GM12878 (cell line): ENCODE data around the gene IRGQ. TPM values are rescaled to one million over a fixed set of nuclear protein-coding genes. Genes with fewer than 3 reads are reported as not detected.

Source experiments
- ATAC-seq: fragments of 200-7000 bp; cut with Tn5 transposase; 3 replicates; pipeline ENCODE4 v1.9.1; 2020; ENCODE audit warnings: mild to moderate bottlenecking, moderate library complexity
- Bru-seq: library from RNA; stranded (reverse); fragments of 400-500 nt; gene quantifications from one replicate; lab custom pipeline; 2021; lab: Mats Ljungman, UMichigan
- BruChase-seq, 2 experiments: library from RNA; stranded (reverse); fragments of 400-500 nt; gene quantifications; one replicate each; lab custom pipeline; 2021; lab: Mats Ljungman, UMichigan
- BruUV-seq: library from RNA; stranded (reverse); fragments of 400-500 nt; replicated peaks from 2 replicates; lab custom pipeline; 2021; lab: Mats Ljungman, UMichigan
- CTCF ChIA-PET: fragments of 300-600 bp; sonication (Branson Sonifier 250); formaldehyde crosslinking; extraction: SDS; loops from one replicate; lab custom pipeline; 2021; ENCODE audit warnings: inconsistent platforms; lab: Yijun Ruan, JAX
- POLR2A ChIA-PET: fragments of 350-600 bp; formaldehyde crosslinking; extraction: SDS; loops from one replicate; lab custom pipeline; 2021; ENCODE audit warnings: inconsistent platforms; lab: Charles Lee
- RAD21 ChIA-PET: fragments of 300-600 bp; sonication (Branson Sonifier 250); formaldehyde crosslinking; loops from one replicate; lab custom pipeline; 2023; ENCODE audit warnings: antibody characterized with exemption; ENCODE audit not compliant: unreplicated experiment; lab: Charles Lee
- SMC1A ChIA-PET: fragments of 300-600 bp; sonication (Branson Sonifier 250); formaldehyde crosslinking; loops from one replicate; lab custom pipeline; 2023; ENCODE audit not compliant: unreplicated experiment, uncharacterized antibody; lab: Charles Lee
- DNase-seq: peaks from one replicate; pipeline ENCODE4 v3.0.0-alpha.2; 2011; ENCODE audit warnings: low read depth, low spot score
- FAIRE-seq: peaks from 3 replicates; lab custom pipeline; 2011; peaks lifted over from hg19 to GRCh38; lab: Jason Lieb, UNC
- H2AFZ ChIP-seq: 2 replicates; pipeline ENCODE4 v1.6.0; 2011; ENCODE audit warnings: low read depth, low read length, control low read depth; ENCODE audit not compliant: control insufficient read depth
- H3K27ac ChIP-seq: 2 replicates; pipeline ENCODE4 v1.5.1; 2011; ENCODE audit warnings: control low read depth; ENCODE audit not compliant: control insufficient read depth, insufficient read depth
- H3K27me3 ChIP-seq, 2 experiments: replicated peaks in 1 of 2; 2 replicates each; pipeline versions ENCODE4 v1.6.0 to v1.6.1; 2011; ENCODE audit warnings: low read length in 1 of 2; ENCODE audit not compliant: control insufficient read depth in 2 of 2, insufficient read depth in 2 of 2
- H3K36me3 ChIP-seq, 2 experiments: 2 replicates each; pipeline ENCODE4 v1.5.1; 2011; ENCODE audit warnings: low read length in 1 of 2; ENCODE audit not compliant: control insufficient read depth in 2 of 2, insufficient read depth in 2 of 2
- H3K4me1 ChIP-seq: 2 replicates; pipeline ENCODE4 v1.6.1; 2011; ENCODE audit warnings: mild to moderate bottlenecking, low read length, moderate library complexity, mixed read lengths; ENCODE audit not compliant: control insufficient read depth, insufficient read depth
- H3K4me2 ChIP-seq: 2 replicates; pipeline ENCODE4 v1.6.0; 2011; ENCODE audit warnings: control low read depth; ENCODE audit not compliant: control insufficient read depth, insufficient read depth
- H3K4me3 ChIP-seq: fragments of 200-600 bp; sonication (generic); 2 replicates; pipeline ENCODE4 v1.5.1; 2016
- H3K79me2 ChIP-seq: 2 replicates; pipeline ENCODE4 v1.6.0; 2011; ENCODE audit warnings: low read length; ENCODE audit not compliant: control insufficient read depth, insufficient read depth
- H3K9ac ChIP-seq: 2 replicates; pipeline ENCODE4 v1.8.0; 2011; ENCODE audit warnings: low read length, control low read depth, mixed read lengths; ENCODE audit not compliant: control insufficient read depth, insufficient read depth
- H3K9me3 ChIP-seq: replicated peaks from 3 replicates; pipeline ENCODE4 v1.5.1; 2011; ENCODE audit warnings: mild to moderate bottlenecking, low read length; ENCODE audit not compliant: control insufficient read depth, insufficient read depth
- H4K20me1 ChIP-seq: 2 replicates; pipeline ENCODE4 v1.6.0; 2011; ENCODE audit not compliant: control insufficient read depth, insufficient read depth
- ATF2 ChIP-seq: IDR thresholded peaks from 2 replicates; pipeline ENCODE4 v1.6.1; 2012; ENCODE audit warnings: low read length, inconsistent platforms
- CHD1 ChIP-seq: IDR thresholded peaks from 2 replicates; pipeline ENCODE4 v1.6.1; 2012; ENCODE audit warnings: low read depth, low read length, improper control_type of control experiment
- E2F4 ChIP-seq: IDR thresholded peaks from 2 replicates; pipeline ENCODE4 v1.6.1; 2012; ENCODE audit warnings: low read depth, low read length, improper control_type of control experiment
- E2F8 ChIP-seq: fragments of 450-650 bp; IDR thresholded peaks from 2 replicates; pipeline ENCODE4 v1.6.1; 2018; ENCODE audit warnings: mild to moderate bottlenecking, low read depth, moderate library complexity; ENCODE audit not compliant: partially characterized antibody
- MYB ChIP-seq: fragments of 150-350 bp; IDR thresholded peaks from 2 replicates; pipeline ENCODE4 v1.6.1; 2014; ENCODE audit warnings: mild to moderate bottlenecking, low read depth, low read length, borderline replicate concordance
- NR2C2 ChIP-seq: IDR thresholded peaks from 2 replicates; pipeline ENCODE4 v1.6.1; 2011; ENCODE audit warnings: borderline replicate concordance, low read depth; ENCODE audit not compliant: control insufficient read depth, insufficient read length
- RCOR1 ChIP-seq: conservative IDR thresholded peaks from 2 replicates; pipeline ENCODE4 v1.6.1; 2012; ENCODE audit warnings: low read depth, low read length, improper control_type of control experiment
- TAF1 ChIP-seq: IDR thresholded peaks from 2 replicates; pipeline ENCODE4 v1.6.1; 2011; ENCODE audit warnings: mild to moderate bottlenecking, low read depth, low read length, borderline replicate concordance
- ZSCAN29 ChIP-seq: fragments of 450-650 bp; IDR thresholded peaks from 2 replicates; pipeline ENCODE4 v1.6.1; 2017; ENCODE audit warnings: mild to moderate bottlenecking, moderate library complexity
- WGBS: methylation state at CpG from one replicate; pipeline ENCODE4 v1.1.6; 2016; ENCODE audit warnings: low lambda C conversion rate; ENCODE audit not compliant: insufficient replicate concordance, insufficient coverage; ENCODE audit errors: missing lambda C conversion rate; 5-methylcytosine and 5-hydroxymethylcytosine counted together
- in situ Hi-C: fragments of 300-500 bp; cut with MboI; formaldehyde crosslinking; loops from 9 replicates; pipeline ENCODE4 v1.14.3; 2018; ENCODE audit warnings: mixed read lengths
- intact Hi-C: fragments of 100-400 bp; cut with micrococcal nuclease; formaldehyde crosslinking; loops from one replicate; pipeline ENCODE4 v1.14.2; 2022; ENCODE audit not compliant: unreplicated experiment
- long read RNA-seq, 2 experiments: library from polyadenylated mRNA; unstranded; transcript quantifications; one replicate each; pipeline ENCODE4 v2.0.0, GENCODE V29; 2019 to 2020
- polyA minus RNA-seq, 3 experiments: library from RNA; depleted of rRNA, polyadenylated mRNA; stranded (reverse); fragments of >200 nt; gene quantifications; 2 replicates each; pipeline ENCODE4 v1.2.3, GENCODE V29; 2011
- polyA plus RNA-seq, 11 experiments: library from polyadenylated mRNA; depleted of rRNA in 4 of 11; unstranded in 6 of 11; stranded (reverse) in 5 of 11; fragments of >200 nt; fragmentation: Nextera tagmentation in 4 of 11; fragmentation: Illumina TruSeq in 1 of 11; extraction: Ambion mirVana in 4 of 11; extraction: Trizol in 1 of 11; gene quantifications; 1 replicate in 1 of 11; 2 replicates in 10 of 11; pipeline versions ENCODE4 v1.2.1 to v1.2.3, GENCODE V29; 2011 to 2016; ENCODE audit warnings: inconsistent platforms in 2 of 11, missing spikeins in 2 of 11, low read depth in 1 of 11
- total RNA-seq, 4 experiments: library from RNA; depleted of rRNA in 3 of 4; stranded (reverse); fragments of >200 nt in 3 of 4; fragmentation: Illumina TruSeq in 1 of 4; extraction: Trizol in 1 of 4; gene quantifications; 2 replicates each; pipeline versions ENCODE4 v1.2.1 to v1.2.3, GENCODE V29; 2013 to 2021

The IRGQ gene
- total RNA-seq (2013; cell fraction: nucleolus; rRNA removed): 18.7 and 23.2 TPM in 2 replicates
- total RNA-seq (2014; rRNA removed): 10.8 and 10.9 TPM in 2 replicates
- total RNA-seq (2014; rRNA removed; fragmentation: Illumina TruSeq; extraction: Trizol): 8.7 and 9.2 TPM in 2 replicates
- total RNA-seq (2021): 20.8 and 21.4 TPM in 2 replicates
- 5.4 TPM for polyA plus RNA-seq (2011; ENCODE audit: low read depth)
- 9.2 and 11.3 TPM in 2 replicates for polyA plus RNA-seq (2011; rRNA removed)
- 9.1 and 10.7 TPM in 2 replicates for polyA plus RNA-seq (2011; cell fraction: cytosol; rRNA removed)
- polyA plus RNA-seq (2011; cell fraction: nucleus; rRNA removed): 8.2 and 11.4 TPM in 2 replicates
- polyA plus RNA-seq (2012): 4.3 and 5.1 TPM in 2 replicates
- polyA plus RNA-seq (2014; fragmentation: Illumina TruSeq; extraction: Trizol): 6.0 and 8.6 TPM in 2 replicates
- 10 to 100 TPM in 1 of 2 experiments, 1 to 10 TPM in 1; 3.3 to 10.7 TPM for polyA plus RNA-seq (2014; fragmentation: Nextera tagmentation; extraction: Ambion mirVana)
- polyA plus RNA-seq (2014; rRNA removed): 7.9 and 9.3 TPM in 2 replicates
- polyA plus RNA-seq (2016; fragmentation: Nextera tagmentation; extraction: Ambion mirVana): 1 to 10 TPM; 5.1 to 5.5 TPM
- polyA minus RNA-seq (2011; rRNA and poly(A)+ RNA removed): 11.3 and 16.9 TPM in 2 replicates
- polyA minus RNA-seq (2011; cell fraction: cytosol; rRNA and poly(A)+ RNA removed): 5.4 and 5.6 TPM in 2 replicates
- 2.2 and 5.1 TPM in 2 replicates for polyA minus RNA-seq (2011; cell fraction: nucleus; rRNA and poly(A)+ RNA removed)
- Bru-seq, nascent RNA: percentile 81 among the genes with signal in this experiment
- percentile 96 among the genes with signal in this experiment for BruChase-seq, experiment 1, labeled RNA remaining after a 6-hour chase
- percentile 96 among the genes with signal in this experiment for BruChase-seq, experiment 2, labeled RNA remaining after a 2-hour chase
- long read RNA-seq, experiment 1, partial matches to known transcripts: 0 of 1 reads
- long read RNA-seq, experiment 1, other reads (novel, unspliced or antisense): 0 of 1 reads
- long read RNA-seq, experiment 2, partial matches to known transcripts: 0 of 4 reads
- long read RNA-seq, experiment 2, other reads (novel, unspliced or antisense): 0 of 4 reads

GRCh38 chr19:43595999-43596841 lies at the start of gene IRGQ, which contains the start of gene ZNF576:
Gene IRGQ, minus strand, starts transcription at chr19:43596134. Its CDS starts 796 bp downstream, at chr19:43595338.
Gene ZNF576, plus strand, starts transcription at chr19:43596595. Its CDS starts 514 bp downstream, at chr19:43597109.
- peak; percentile 97 for FAIRE-seq
- ATAC-seq: peak; percentile 86
- TF ChIP-seq E2F4 (0 out of 2 replicates have a peak, but pooled peaks have one; percentile 24), ZSCAN29 (peak; percentile 63; the same call in 1 of the 2 replicates), CHD1 (no peak), ATF2 (no peak), NR2C2 (no peak), E2F8 (peak; percentile 70), TAF1 (peak; percentile 79; the same call in 1 of the 2 replicates), RCOR1 (no peak), MYB (peak; percentile 100)

More at GRCh38 chr19:43595999-43596841, at the start of gene IRGQ, which contains the start of gene ZNF576:
- TSS peak; percentile 61 for BruUV-seq
- Histone ChIP-seq H3K4me1 (peaks cover 7% of the 10 kb centered on the region; the same call in 1 of the 2 replicates), H4K20me1 (no peaks in the 10 kb centered on the region), H3K27me3 (no peaks in the 10 kb centered on the region), H3K36me3 (peaks cover 12 to 20% of the 10 kb centered on the region in 2 experiments; a peak in 3 of 4 replicates), H3K4me3 (peak within 1 kb of the TSS; percentile 93), H3K79me2 (peaks cover 37% of the 10 kb centered on the region), H3K9me3 (no peaks in the 10 kb centered on the region), H2AFZ (peak within 1 kb of the TSS; percentile 66), H3K4me2 (peak within 1 kb of the TSS; percentile 91), H3K27ac (peak within 1 kb of the TSS; percentile 85), H3K9ac (peak within 1 kb of the TSS; percentile 91)
- WGBS: under 1% methylated on average over 60 of the region's 60 CpGs
- in situ Hi-C loops: no loop called here
- CTCF ChIA-PET: interaction anchor here (0.7 to 6.6 kb wide), 18 partner anchors 13 to 214 kb away, joined by 3 to 169 read pairs (median 14); partner anchors contain the start of genes ETHE1 and XRCC1
- POLR2A ChIA-PET: interaction anchor here (0.6 to 3.7 kb wide), 12 partner anchors 19 to 183 kb away, joined by 3 to 22 read pairs (median 4); partner anchors contain the start of genes PINLYP, XRCC1 and ZNF575
- RAD21 ChIA-PET: interaction anchor here (0.8 to 4.8 kb wide), 17 partner anchors 12 to 213 kb away, joined by 3 to 92 read pairs (median 12); partner anchors contain the start of genes PHLDB3, PINLYP, XRCC1 and ZNF575
- SMC1A ChIA-PET: interaction anchor here (1.0 to 5.4 kb wide), 14 partner anchors 19 to 182 kb away, joined by 3 to 59 read pairs (median 5); partner anchors contain the start of genes PINLYP, XRCC1 and ZNF575
- peak; percentile 98 for DNase-seq
- intact Hi-C loops: loop anchor here (1.0 to 2.0 kb wide), 4 partner anchors 21 to 185 kb away; partner anchors contain the start of genes KCNN4, PINLYP, XRCC1 and ZNF575
